ENCODE measurements around the gene DDX31. TPM values are rescaled to one million over a fixed set of nuclear protein-coding genes. Genes with fewer than 3 reads are reported as not detected.
A peak's percentile ranks its signal among the peaks of the same experiment; 100 is the strongest.

DDX31 gene
- total RNA-seq, 1 experiment from 2014 or later: 26.2 TPM

GRCh38 chr9:132671620-132672412 is 2.0 kb upstream of the DDX31 start:
- peaks cover 43% of the 10 kb centered on the region for H3K4me1 Mint-ChIP-seq
- H3K4me3 Mint-ChIP-seq: peak overlapping the region; percentile 91
- no peaks in the 10 kb centered on the region for H3K27me3 Mint-ChIP-seq (ENCODE audit: low read depth)
- H3K27ac Mint-ChIP-seq: peak overlapping the region; percentile 93
- POLR2A ChIA-PET: no interaction called here
- CTCF ChIA-PET: no interaction called here
- TF ChIP-seq TP53 (CRISPR knock-in tag; IDR thresholded peaks at IDR 0.05) (no peak), GTF2I (CRISPR knock-in tag; conservative IDR thresholded peaks at IDR 0.05) (no peak), NFATC4 (CRISPR knock-in tag; IDR thresholded peaks at IDR 0.05) (no peak), ETV6 (CRISPR knock-in tag; IDR thresholded peaks at IDR 0.05) (no peak), SMAD3 (CRISPR knock-in tag; IDR thresholded peaks at IDR 0.05; ENCODE audit: borderline replicate concordance) (no peak), IRF2 (CRISPR knock-in tag; IDR thresholded peaks at IDR 0.05; ENCODE audit: borderline replicate concordance, low read depth) (no peak), CREB1 (CRISPR knock-in tag; IDR thresholded peaks at IDR 0.05) (no peak), GRHL2 (CRISPR knock-in tag; IDR thresholded peaks at IDR 0.05; ENCODE audit: insufficient replicate concordance, severe bottlenecking) (no peak), ZNF121 (CRISPR knock-in tag; IDR thresholded peaks at IDR 0.05) (no peak), FOXK1 (CRISPR knock-in tag; IDR thresholded peaks at IDR 0.05) (no peak), ZNF425 (CRISPR knock-in tag; conservative IDR thresholded peaks at IDR 0.05) (no peak), MXD4 (CRISPR knock-in tag; IDR thresholded peaks at IDR 0.05; ENCODE audit: borderline replicate concordance) (no peak)
- DNase-seq (ENCODE audit: low spot score): no peak
- no peaks in the 10 kb centered on the region for H3K9me3 Mint-ChIP-seq
- no peak for ATAC-seq
- H3K36me3 Mint-ChIP-seq: peaks cover 7% of the 10 kb centered on the region

- no peaks in the 10 kb centered on the region for H3K9me3 Mint-ChIP-seq
- ChIA-PET CTCF (interaction anchor here (0.7 to 2.3 kb wide), 4 partner anchors 79 to 142 kb away, joined by 3 to 12 read pairs (median 4); no protein-coding TSS in a partner anchor), POLR2A (interaction anchor here (0.6 to 2.2 kb wide), 4 partner anchors 57 to 136 kb away, joined by 3 to 5 read pairs (median 4); no protein-coding TSS in a partner anchor)
- H3K4me1 Mint-ChIP-seq: peaks cover 46% of the 10 kb centered on the region
- H3K27ac Mint-ChIP-seq: peak within 1 kb of the TSS; percentile 93
- H3K27me3 Mint-ChIP-seq (ENCODE audit: low read depth): no peaks in the 10 kb centered on the region
- ATAC-seq (peak; percentile 13), DNase-seq (ENCODE audit: low spot score) (peak; percentile 41)
- H3K36me3 Mint-ChIP-seq: peaks cover 7% of the 10 kb centered on the region
- peak within 1 kb of the TSS; percentile 91 for H3K4me3 Mint-ChIP-seq
- TF ChIP-seq NR2C2 (CRISPR knock-in tag; IDR thresholded peaks at IDR 0.05) (0 out of 2 replicates have a peak, but pooled peaks have one; percentile 39), NFATC4 (CRISPR knock-in tag; IDR thresholded peaks at IDR 0.05) (0 out of 2 replicates have a peak, but pooled peaks have one; percentile 38), SMAD4 (CRISPR knock-in tag; IDR thresholded peaks at IDR 0.05) (0 out of 2 replicates have a peak, but pooled peaks have one; percentile 2), PRDM15 (CRISPR knock-in tag; IDR thresholded peaks at IDR 0.05) (no peak), TEAD4 (CRISPR knock-in tag; IDR thresholded peaks at IDR 0.05) (0 out of 2 replicates have a peak, but pooled peaks have one; percentile 1), RELA (CRISPR knock-in tag; IDR thresholded peaks at IDR 0.05; ENCODE audit: borderline replicate concordance) (0 out of 2 replicates have a peak, but pooled peaks have one; percentile 32), E2F1 (CRISPR knock-in tag; IDR thresholded peaks at IDR 0.05) (0 out of 2 replicates have a peak, but pooled peaks have one; percentile 39), ZNF512 (CRISPR knock-in tag; IDR thresholded peaks at IDR 0.05; ENCODE audit: borderline replicate concordance) (no peak), USF2 (CRISPR knock-in tag; IDR thresholded peaks at IDR 0.05) (no peak), KAT7 (CRISPR knock-in tag; IDR thresholded peaks at IDR 0.05; ENCODE audit: borderline replicate concordance) (peak; percentile 63; the same call in 1 of the 2 replicates), ZNF423 (CRISPR knock-in tag; IDR thresholded peaks at IDR 0.05) (no peak)
These were observed 941 bp upstream of the DDX31 start, which contains the start of gene GTF3C4 for GRCh38 chr9:132670457-132671391. Gene GTF3C4, plus strand, starts transcription at chr9:132670464. Its CDS starts 135 bp downstream, at chr9:132670599.

Data from WTC11 (cell line).